ENCODE measurements around the gene LTA. TPM values are rescaled to one million over a fixed set of nuclear protein-coding genes. Genes with fewer than 3 reads are reported as not detected.
"Not testable (repeated sequence)": the region's sequence is repeated elsewhere in the genome, so short reads cannot be mapped to it uniquely, and the experiment has no call there.

Gene LTA
- total RNA-seq, 2 donors from 2014 or later = not detected

GRCh38 chr6:31585491-31585890, 13.4 kb downstream of the LTA start:
- Histone ChIP-seq H3K36me3 (no peaks in the 10 kb centered on the region), H3K4me1 (peaks cover 0 to 16% of the 10 kb centered on the region in 2 donors), H3K27ac (no peak overlapping the region), H3K4me3 (no peak overlapping the region), H3K27me3 (no peaks in the 10 kb centered on the region), H3K9me3 (no peaks in the 10 kb centered on the region)
- peak in 1 of 2 donors; percentile 13 for TF ChIP-seq CTCF (IDR thresholded peaks at IDR 0.05)
- no peak for DNase-seq (ENCODE audit: low spot score)

GRCh38 chr6:31586008-31586407, 13.9 kb downstream of the LTA start, which contains the start of gene LST1:
LST1 (plus strand) TSS chr6:31586277; CDS start chr6:31587300, 1,023 bp downstream.
- Histone ChIP-seq H3K4me1 (peaks cover 0 to 13% of the 10 kb centered on the region in 2 donors), H3K36me3 (no peaks in the 10 kb centered on the region), H3K27ac (no peak within 1 kb of the TSS), H3K4me3 (no peak within 1 kb of the TSS), H3K9me3 (no peaks in the 10 kb centered on the region), H3K27me3 (no peaks in the 10 kb centered on the region)
- DNase-seq (ENCODE audit: low spot score) = no peak
- no peak for TF ChIP-seq CTCF (IDR thresholded peaks at IDR 0.05)

GRCh38 chr6:31586599-31587281, 14.7 kb downstream of the LTA start:
- DNase-seq (ENCODE audit: low spot score) = no peak
- TF ChIP-seq CTCF (IDR thresholded peaks at IDR 0.05) = no peak
- no peaks in the 10 kb centered on the region for H3K36me3 ChIP-seq
- no peak overlapping the region for H3K4me3 ChIP-seq
- no peak overlapping the region for H3K27ac ChIP-seq
- H3K4me1 ChIP-seq = peaks cover 0 to 8% of the 10 kb centered on the region in 2 donors
- no peaks in the 10 kb centered on the region for H3K9me3 ChIP-seq
- no peaks in the 10 kb centered on the region for H3K27me3 ChIP-seq

GRCh38 chr6:31587791-31588777, 16.0 kb downstream of the LTA start:
- H3K36me3 ChIP-seq = no peaks in the 10 kb centered on the region
- H3K27me3 ChIP-seq = no peaks in the 10 kb centered on the region
- no peaks in the 10 kb centered on the region for H3K4me1 ChIP-seq
- no peaks in the 10 kb centered on the region for H3K9me3 ChIP-seq
- no peak for TF ChIP-seq CTCF (IDR thresholded peaks at IDR 0.05)
- no peak overlapping the region for H3K4me3 ChIP-seq
- DNase-seq (ENCODE audit: low spot score) = no peak
- H3K27ac ChIP-seq = no peak overlapping the region

- H3K36me3 ChIP-seq = no peaks in the 10 kb centered on the region
- no peaks in the 10 kb centered on the region for H3K4me1 ChIP-seq
- H3K27me3 ChIP-seq = no peaks in the 10 kb centered on the region
- H3K9me3 ChIP-seq = no peaks in the 10 kb centered on the region
- H3K27ac ChIP-seq = no peak overlapping the region
- TF ChIP-seq CTCF (IDR thresholded peaks at IDR 0.05) = no peak
- no peak for DNase-seq (ENCODE audit: low spot score)
- no peak overlapping the region for H3K4me3 ChIP-seq
Measured at GRCh38 chr6:31588871-31589650, 17.0 kb downstream of the LTA start.

- DNase-seq (ENCODE audit: low spot score); H3K36me3 ChIP-seq; H3K9me3 ChIP-seq; H3K27ac ChIP-seq; H3K4me3 ChIP-seq; H3K27me3 ChIP-seq; H3K4me1 ChIP-seq: not testable (repeated sequence)
Measured at GRCh38 chr6:31590691-31591090, 18.6 kb downstream of the LTA start.
